GM18498 (cell line): ENCODE results near the gene TBX10.
"Not testable (repeated sequence)": the region's sequence is repeated elsewhere in the genome, so short reads cannot be mapped to it uniquely, and the experiment has no call there.

Experiments used
- ATAC-seq: cut with Tn5 transposase; IDR thresholded peaks from one replicate; pipeline ENCODE4 v1.9.1; 2021; ENCODE audit warnings: mild to moderate bottlenecking, moderate library complexity; ENCODE audit not compliant: unreplicated experiment

The TBX10 gene

GRCh38 chr11:67639438-67639859 is at the start of gene TBX10:
Gene TBX10 (minus strand): TSS chr11:67639763. CDS start chr11:67639472, 291 bp downstream.
- no peak for ATAC-seq

DNA sequence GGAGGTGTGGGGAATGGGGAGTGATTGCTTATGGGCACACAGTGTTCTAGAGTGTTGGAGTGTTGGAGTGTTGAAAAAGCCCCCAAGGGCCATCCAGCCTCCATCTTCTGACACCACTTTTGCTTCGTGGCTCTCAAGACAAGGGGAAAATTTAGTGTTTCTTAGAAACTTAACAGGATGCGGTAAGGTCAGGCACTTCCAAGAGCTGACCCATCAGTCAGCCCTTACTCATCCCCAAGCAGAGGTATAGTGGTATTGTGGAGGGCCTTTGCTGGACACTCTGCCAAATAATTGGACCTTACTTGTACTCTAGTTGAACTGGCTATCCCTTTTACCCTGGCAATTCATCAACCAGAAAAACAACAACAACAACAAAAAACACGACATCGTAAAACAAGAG is 49.6 kb upstream of the TBX10 start:
- ATAC-seq = no peak

GRCh38 chr11:67687986-67688385 is 48.4 kb upstream of the TBX10 start:
- ATAC-seq = no peak

GRCh38 chr11:67685641-67686332 is 46.2 kb upstream of the TBX10 start:
- ATAC-seq = not testable (repeated sequence)

GRCh38 chr11:67682126-67683034 is 42.8 kb upstream of the TBX10 start:
- not testable (repeated sequence) for ATAC-seq

GRCh38 chr11:67680696-67681470 is 41.3 kb upstream of the TBX10 start:
- ATAC-seq = no peak

DNA sequence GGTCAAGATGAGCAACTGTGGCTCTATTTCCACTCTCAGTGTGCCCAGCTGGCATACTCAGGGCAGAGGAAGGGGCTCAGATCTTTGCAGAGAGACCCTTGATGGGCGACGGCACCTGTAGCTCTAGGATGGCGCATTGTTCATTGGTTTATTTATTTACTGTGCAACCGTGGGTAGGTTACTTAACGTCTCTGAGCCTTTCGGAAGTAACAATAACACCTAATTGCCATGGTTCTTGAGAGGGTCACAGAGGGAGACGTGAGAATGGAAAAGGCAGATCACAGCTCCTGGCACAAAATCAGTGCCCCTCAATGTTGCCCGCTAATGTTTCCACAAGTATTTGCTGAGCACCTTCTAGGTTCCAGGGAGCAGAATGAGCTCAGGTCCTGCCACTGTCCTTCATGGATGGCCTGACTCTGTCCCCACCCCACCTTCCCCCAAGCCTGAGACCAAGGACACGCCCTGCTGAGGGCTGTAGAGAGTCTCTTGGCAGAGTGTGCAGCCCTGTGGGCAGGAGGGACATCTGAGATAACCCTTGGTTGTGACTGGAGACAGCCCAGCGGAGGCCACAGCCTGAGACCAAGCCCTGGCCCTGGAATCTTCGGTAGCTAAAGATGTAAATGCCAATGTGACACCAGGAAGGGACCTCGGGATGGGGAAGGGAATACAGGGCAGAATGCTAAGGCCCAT is 35.6 kb upstream of the TBX10 start:
- no peak for ATAC-seq

- ATAC-seq = no peak
Observed at GRCh38 chr11:67674442-67674871, 34.9 kb upstream of the TBX10 start, which contains the start of gene ALDH3B2. Gene ALDH3B2 (minus strand): TSS chr11:67674623. CDS start chr11:67666935, 7,688 bp downstream.

- no peak for ATAC-seq
Observed at GRCh38 chr11:67673902-67674301, 34.3 kb upstream of the TBX10 start.

DNA sequence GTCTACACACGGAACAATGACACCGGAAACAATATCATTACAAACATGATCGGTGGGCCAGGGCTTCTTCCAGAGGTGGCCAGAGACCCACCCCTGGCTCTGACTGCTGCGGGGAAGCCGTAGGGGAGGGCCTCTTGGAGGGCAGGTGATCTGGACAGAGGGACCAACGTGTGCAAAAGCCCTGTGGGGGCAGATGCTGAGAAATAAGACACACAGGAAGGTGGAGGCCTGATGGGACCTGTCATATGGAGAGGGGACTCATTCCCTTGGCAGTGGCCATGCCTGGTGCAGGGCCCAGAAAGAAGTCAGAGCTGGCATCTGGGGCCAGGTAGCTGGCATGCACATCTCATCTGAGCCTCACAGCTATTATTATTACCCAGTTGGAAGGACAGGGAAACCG is 33.8 kb upstream of the TBX10 start:
- no peak for ATAC-seq

GRCh38 chr11:67671211-67671520 is 31.6 kb upstream of the TBX10 start:
- ATAC-seq = no peak

- no peak for ATAC-seq
Observed at GRCh38 chr11:67670316-67671210, 31.0 kb upstream of the TBX10 start.

DNA sequence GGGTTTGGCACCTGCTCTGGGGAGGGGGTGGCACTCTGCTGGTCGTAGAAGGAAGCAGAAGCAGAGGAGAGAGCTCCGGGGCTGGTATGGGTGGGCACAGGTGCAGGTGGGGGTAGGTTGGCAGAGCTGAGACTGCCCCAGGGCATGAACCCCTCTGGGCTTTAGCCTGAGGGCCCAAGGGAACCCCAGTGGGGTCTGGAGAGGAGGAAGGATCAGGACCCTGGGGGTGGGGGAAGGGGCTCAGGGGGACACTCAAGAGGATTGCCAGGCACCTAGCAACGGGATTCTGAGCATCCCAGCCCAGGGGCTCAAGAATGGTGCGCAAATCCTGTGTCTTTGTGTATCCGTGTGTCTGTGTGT is 28.6 kb upstream of the TBX10 start:
- no peak for ATAC-seq

DNA sequence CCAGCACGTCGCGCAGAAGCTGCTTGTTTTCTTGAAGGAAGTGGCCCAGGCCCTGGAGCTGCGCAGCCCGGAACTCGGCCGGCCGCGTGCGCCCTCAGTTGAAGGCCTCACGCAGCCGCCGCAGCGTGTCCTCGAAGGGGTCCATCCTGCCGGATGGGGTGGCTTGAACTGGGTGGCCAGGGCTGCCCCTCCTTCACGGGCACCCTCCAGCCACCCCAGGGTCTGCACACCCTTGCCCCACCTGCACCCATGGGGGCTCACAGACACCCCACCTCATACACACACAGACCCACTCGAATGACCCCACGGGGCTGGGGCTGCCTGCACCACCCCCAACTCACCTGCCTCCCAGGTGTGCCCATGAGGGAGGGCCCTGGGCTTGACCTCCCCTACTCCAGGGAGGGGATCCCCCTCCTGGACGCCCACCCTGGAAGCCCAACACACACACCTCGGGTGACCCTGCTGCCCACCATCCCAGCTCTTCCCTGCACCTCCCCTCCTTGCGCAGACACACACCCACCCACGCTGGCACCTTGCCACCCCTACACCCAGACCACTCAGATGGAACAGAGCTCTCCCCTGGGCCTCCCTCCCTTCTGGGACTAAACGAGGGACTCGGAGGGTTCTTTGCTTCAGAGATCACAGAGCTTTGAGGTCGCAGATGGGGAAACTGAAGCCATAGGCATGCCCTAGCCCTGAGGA is 28.1 kb upstream of the TBX10 start:
- ATAC-seq = no peak

- no peak for ATAC-seq
Observed at GRCh38 chr11:67666676-67667489, 27.3 kb upstream of the TBX10 start.

GRCh38 chr11:67666303-67666645 is 26.7 kb upstream of the TBX10 start:
- no peak for ATAC-seq

DNA sequence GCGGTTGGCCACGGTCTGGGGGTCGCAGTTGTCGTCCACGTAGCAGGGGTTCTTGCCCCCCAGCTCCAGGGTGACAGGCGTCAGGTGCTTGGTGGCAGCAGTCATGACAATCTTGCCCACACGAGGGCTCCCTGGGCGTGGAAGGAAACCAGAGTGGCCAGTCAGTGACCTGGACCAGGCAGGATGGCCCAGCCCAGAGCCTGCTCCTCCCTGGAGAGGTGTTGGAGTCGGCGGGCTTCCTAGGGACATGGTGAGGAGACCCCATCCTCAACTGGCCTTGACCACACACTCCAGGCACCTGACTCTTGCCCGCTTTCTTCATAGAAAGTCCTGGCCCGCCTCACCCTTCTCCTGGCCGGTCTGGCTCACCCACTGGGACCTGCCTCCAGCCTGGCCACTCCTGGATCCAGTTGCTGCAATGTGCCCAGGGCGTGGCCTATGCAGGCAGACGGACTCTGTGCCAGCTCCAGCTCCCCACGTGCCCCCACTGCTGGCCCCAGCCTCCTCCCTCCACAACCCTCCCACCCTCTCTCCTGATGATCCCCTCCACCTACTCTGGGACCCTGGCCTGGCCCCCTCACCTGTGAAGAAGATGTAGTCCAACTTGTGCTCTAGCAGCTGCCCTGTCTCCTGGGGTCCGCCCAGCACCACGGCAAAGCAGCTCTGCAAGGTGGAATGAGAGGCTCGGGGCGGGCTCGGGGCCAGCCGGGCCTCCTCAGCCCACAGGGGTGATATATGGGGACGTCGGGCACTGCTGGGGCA is 26.2 kb upstream of the TBX10 start:
- no peak for ATAC-seq
